ENCODE data around the gene PTPRD.

- TF ChIP-seq POLR2A (conservative IDR thresholded peaks at IDR 0.05) (no peak), MLX (CRISPR knock-in tag; conservative IDR thresholded peaks at IDR 0.05) (no peak), CBX3 (IDR thresholded peaks at IDR 0.05; ENCODE audit: borderline replicate concordance in 1 of 2, low read length in 2 of 2) (no peak), TCF7 (IDR thresholded peaks at IDR 0.05; ENCODE audit: borderline replicate concordance) (no peak), SMC3 (conservative IDR thresholded peaks at IDR 0.05; ENCODE audit: insufficient read depth, low read depth, low read length) (no peak), ZNF239 (CRISPR knock-in tag; IDR thresholded peaks at IDR 0.05) (no peak), SMARCB1 (IDR thresholded peaks at IDR 0.05; ENCODE audit: insufficient read length, low read depth) (no peak), TEAD4 (IDR thresholded peaks at IDR 0.05; ENCODE audit: low read length) (no peak), TEAD4 (CRISPR knock-in tag; IDR thresholded peaks at IDR 0.05; ENCODE audit: borderline replicate concordance) (no peak)
- TF ChIP-seq, protein P1, sequence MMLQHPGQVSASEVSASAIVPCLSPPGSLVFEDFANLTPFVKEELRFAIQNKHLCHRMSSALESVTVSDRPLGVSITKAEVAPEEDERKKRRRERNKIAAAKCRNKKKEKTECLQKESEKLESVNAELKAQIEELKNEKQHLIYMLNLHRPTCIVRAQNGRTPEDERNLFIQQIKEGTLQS (IDR thresholded peaks at IDR 0.05), result no peak
- TF ChIP-seq, protein P1 (CRISPR knock-in tag; conservative IDR thresholded peaks at IDR 0.05), result no peak
- TF ChIP-seq, protein P2, sequence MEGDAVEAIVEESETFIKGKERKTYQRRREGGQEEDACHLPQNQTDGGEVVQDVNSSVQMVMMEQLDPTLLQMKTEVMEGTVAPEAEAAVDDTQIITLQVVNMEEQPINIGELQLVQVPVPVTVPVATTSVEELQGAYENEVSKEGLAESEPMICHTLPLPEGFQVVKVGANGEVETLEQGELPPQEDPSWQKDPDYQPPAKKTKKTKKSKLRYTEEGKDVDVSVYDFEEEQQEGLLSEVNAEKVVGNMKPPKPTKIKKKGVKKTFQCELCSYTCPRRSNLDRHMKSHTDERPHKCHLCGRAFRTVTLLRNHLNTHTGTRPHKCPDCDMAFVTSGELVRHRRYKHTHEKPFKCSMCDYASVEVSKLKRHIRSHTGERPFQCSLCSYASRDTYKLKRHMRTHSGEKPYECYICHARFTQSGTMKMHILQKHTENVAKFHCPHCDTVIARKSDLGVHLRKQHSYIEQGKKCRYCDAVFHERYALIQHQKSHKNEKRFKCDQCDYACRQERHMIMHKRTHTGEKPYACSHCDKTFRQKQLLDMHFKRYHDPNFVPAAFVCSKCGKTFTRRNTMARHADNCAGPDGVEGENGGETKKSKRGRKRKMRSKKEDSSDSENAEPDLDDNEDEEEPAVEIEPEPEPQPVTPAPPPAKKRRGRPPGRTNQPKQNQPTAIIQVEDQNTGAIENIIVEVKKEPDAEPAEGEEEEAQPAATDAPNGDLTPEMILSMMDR (IDR thresholded peaks at IDR 0.05 in 2 of 3, conservative IDR thresholded peaks at IDR 0.05 in 1 of 3; ENCODE audit: insufficient read depth in 2 of 3, low read depth in 1 of 3, low read length in 3 of 3), result no peak
- TF ChIP-seq, protein P3, sequence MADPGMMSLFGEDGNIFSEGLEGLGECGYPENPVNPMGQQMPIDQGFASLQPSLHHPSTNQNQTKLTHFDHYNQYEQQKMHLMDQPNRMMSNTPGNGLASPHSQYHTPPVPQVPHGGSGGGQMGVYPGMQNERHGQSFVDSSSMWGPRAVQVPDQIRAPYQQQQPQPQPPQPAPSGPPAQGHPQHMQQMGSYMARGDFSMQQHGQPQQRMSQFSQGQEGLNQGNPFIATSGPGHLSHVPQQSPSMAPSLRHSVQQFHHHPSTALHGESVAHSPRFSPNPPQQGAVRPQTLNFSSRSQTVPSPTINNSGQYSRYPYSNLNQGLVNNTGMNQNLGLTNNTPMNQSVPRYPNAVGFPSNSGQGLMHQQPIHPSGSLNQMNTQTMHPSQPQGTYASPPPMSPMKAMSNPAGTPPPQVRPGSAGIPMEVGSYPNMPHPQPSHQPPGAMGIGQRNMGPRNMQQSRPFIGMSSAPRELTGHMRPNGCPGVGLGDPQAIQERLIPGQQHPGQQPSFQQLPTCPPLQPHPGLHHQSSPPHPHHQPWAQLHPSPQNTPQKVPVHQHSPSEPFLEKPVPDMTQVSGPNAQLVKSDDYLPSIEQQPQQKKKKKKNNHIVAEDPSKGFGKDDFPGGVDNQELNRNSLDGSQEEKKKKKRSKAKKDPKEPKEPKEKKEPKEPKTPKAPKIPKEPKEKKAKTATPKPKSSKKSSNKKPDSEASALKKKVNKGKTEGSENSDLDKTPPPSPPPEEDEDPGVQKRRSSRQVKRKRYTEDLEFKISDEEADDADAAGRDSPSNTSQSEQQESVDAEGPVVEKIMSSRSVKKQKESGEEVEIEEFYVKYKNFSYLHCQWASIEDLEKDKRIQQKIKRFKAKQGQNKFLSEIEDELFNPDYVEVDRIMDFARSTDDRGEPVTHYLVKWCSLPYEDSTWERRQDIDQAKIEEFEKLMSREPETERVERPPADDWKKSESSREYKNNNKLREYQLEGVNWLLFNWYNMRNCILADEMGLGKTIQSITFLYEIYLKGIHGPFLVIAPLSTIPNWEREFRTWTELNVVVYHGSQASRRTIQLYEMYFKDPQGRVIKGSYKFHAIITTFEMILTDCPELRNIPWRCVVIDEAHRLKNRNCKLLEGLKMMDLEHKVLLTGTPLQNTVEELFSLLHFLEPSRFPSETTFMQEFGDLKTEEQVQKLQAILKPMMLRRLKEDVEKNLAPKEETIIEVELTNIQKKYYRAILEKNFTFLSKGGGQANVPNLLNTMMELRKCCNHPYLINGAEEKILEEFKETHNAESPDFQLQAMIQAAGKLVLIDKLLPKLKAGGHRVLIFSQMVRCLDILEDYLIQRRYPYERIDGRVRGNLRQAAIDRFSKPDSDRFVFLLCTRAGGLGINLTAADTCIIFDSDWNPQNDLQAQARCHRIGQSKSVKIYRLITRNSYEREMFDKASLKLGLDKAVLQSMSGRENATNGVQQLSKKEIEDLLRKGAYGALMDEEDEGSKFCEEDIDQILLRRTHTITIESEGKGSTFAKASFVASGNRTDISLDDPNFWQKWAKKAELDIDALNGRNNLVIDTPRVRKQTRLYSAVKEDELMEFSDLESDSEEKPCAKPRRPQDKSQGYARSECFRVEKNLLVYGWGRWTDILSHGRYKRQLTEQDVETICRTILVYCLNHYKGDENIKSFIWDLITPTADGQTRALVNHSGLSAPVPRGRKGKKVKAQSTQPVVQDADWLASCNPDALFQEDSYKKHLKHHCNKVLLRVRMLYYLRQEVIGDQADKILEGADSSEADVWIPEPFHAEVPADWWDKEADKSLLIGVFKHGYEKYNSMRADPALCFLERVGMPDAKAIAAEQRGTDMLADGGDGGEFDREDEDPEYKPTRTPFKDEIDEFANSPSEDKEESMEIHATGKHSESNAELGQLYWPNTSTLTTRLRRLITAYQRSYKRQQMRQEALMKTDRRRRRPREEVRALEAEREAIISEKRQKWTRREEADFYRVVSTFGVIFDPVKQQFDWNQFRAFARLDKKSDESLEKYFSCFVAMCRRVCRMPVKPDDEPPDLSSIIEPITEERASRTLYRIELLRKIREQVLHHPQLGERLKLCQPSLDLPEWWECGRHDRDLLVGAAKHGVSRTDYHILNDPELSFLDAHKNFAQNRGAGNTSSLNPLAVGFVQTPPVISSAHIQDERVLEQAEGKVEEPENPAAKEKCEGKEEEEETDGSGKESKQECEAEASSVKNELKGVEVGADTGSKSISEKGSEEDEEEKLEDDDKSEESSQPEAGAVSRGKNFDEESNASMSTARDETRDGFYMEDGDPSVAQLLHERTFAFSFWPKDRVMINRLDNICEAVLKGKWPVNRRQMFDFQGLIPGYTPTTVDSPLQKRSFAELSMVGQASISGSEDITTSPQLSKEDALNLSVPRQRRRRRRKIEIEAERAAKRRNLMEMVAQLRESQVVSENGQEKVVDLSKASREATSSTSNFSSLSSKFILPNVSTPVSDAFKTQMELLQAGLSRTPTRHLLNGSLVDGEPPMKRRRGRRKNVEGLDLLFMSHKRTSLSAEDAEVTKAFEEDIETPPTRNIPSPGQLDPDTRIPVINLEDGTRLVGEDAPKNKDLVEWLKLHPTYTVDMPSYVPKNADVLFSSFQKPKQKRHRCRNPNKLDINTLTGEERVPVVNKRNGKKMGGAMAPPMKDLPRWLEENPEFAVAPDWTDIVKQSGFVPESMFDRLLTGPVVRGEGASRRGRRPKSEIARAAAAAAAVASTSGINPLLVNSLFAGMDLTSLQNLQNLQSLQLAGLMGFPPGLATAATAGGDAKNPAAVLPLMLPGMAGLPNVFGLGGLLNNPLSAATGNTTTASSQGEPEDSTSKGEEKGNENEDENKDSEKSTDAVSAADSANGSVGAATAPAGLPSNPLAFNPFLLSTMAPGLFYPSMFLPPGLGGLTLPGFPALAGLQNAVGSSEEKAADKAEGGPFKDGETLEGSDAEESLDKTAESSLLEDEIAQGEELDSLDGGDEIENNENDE (IDR thresholded peaks at IDR 0.05; ENCODE audit: low read depth, low read length), result no peak
- TF ChIP-seq, protein P4, sequence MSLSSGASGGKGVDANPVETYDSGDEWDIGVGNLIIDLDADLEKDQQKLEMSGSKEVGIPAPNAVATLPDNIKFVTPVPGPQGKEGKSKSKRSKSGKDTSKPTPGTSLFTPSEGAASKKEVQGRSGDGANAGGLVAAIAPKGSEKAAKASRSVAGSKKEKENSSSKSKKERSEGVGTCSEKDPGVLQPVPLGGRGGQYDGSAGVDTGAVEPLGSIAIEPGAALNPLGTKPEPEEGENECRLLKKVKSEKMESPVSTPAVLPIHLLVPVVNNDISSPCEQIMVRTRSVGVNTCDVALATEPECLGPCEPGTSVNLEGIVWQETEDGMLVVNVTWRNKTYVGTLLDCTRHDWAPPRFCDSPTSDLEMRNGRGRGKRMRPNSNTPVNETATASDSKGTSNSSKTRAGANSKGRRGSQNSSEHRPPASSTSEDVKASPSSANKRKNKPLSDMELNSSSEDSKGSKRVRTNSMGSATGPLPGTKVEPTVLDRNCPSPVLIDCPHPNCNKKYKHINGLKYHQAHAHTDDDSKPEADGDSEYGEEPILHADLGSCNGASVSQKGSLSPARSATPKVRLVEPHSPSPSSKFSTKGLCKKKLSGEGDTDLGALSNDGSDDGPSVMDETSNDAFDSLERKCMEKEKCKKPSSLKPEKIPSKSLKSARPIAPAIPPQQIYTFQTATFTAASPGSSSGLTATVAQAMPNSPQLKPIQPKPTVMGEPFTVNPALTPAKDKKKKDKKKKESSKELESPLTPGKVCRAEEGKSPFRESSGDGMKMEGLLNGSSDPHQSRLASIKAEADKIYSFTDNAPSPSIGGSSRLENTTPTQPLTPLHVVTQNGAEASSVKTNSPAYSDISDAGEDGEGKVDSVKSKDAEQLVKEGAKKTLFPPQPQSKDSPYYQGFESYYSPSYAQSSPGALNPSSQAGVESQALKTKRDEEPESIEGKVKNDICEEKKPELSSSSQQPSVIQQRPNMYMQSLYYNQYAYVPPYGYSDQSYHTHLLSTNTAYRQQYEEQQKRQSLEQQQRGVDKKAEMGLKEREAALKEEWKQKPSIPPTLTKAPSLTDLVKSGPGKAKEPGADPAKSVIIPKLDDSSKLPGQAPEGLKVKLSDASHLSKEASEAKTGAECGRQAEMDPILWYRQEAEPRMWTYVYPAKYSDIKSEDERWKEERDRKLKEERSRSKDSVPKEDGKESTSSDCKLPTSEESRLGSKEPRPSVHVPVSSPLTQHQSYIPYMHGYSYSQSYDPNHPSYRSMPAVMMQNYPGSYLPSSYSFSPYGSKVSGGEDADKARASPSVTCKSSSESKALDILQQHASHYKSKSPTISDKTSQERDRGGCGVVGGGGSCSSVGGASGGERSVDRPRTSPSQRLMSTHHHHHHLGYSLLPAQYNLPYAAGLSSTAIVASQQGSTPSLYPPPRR (CRISPR knock-in tag; IDR thresholded peaks at IDR 0.05; ENCODE audit: borderline replicate concordance), result no peak
- TF ChIP-seq, protein P5, sequence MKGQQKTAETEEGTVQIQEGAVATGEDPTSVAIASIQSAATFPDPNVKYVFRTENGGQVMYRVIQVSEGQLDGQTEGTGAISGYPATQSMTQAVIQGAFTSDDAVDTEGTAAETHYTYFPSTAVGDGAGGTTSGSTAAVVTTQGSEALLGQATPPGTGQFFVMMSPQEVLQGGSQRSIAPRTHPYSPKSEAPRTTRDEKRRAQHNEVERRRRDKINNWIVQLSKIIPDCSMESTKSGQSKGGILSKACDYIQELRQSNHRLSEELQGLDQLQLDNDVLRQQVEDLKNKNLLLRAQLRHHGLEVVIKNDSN (CRISPR knock-in tag; IDR thresholded peaks at IDR 0.05), result no peak
These were observed 1830.6 kb downstream of the PTPRD start for GRCh38 chr9:8782237-8782636.
